GM12891 (cell line): ENCODE data around the gene PDYN.

Experiments
- PAX5 ChIP-seq: IDR thresholded peaks from 2 replicates; pipeline ENCODE4 v1.6.1; 2011; ENCODE audit warnings: low read length, moderate library complexity, mild to moderate bottlenecking; ENCODE audit not compliant: insufficient read depth, severe bottlenecking
- POLR2A ChIP-seq: IDR thresholded peaks from 2 replicates; pipeline ENCODE4 v1.6.1; 2011; ENCODE audit warnings: low read depth, low read length, control low read depth
- POLR2AphosphoS5 ChIP-seq: IDR thresholded peaks from 2 replicates; pipeline ENCODE4 v1.6.1; 2011; ENCODE audit warnings: low read depth, low read length, control low read depth
- SPI1 ChIP-seq: IDR thresholded peaks from 2 replicates; pipeline ENCODE4 v1.6.1; 2011; ENCODE audit warnings: low read depth, low read length, control low read depth
- TAF1 ChIP-seq: IDR thresholded peaks from 2 replicates; pipeline ENCODE4 v1.6.1; 2011; ENCODE audit warnings: low read depth, low read length, control low read depth

GRCh38 chr20:1965520-1966351, 28.1 kb downstream of the PDYN start:
- TF ChIP-seq POLR2A: no peak
- TF ChIP-seq POLR2AphosphoS5: no peak
- TF ChIP-seq TAF1: no peak
- no peak for TF ChIP-seq PAX5
- TF ChIP-seq SPI1: no peak
